Smooth muscle cell (in vitro differentiated cells): ENCODE measurements around the gene NAPB. TPM values are rescaled to one million over a fixed set of nuclear protein-coding genes. Genes with fewer than 3 reads are reported as not detected.
A peak's percentile ranks its signal among the peaks of the same experiment; 100 is the strongest.
"Not testable (repeated sequence)": the region's sequence is repeated elsewhere in the genome, so short reads cannot be mapped to it uniquely, and the experiment has no call there.

Source experiments
- DNase-seq: peaks from one replicate; lab custom pipeline; 2025; ENCODE audit not compliant: unreplicated experiment; lab: John Stamatoyannopoulos, UW
- H2AFZ ChIP-seq: fragments of 200-600 bp; sonication (generic); 2 replicates; pipeline ENCODE4 v1.6.0; 2016; ENCODE audit warnings: antibody characterized with exemption, low read depth, mild to moderate bottlenecking
- H3F3A ChIP-seq: fragments of 200-600 bp; sonication (generic); 2 replicates; pipeline ENCODE4 v1.6.0; 2017; ENCODE audit warnings: antibody characterized with exemption, low read depth
- H3K27ac ChIP-seq: fragments of 200-600 bp; sonication (generic); 2 replicates; pipeline ENCODE4 v1.5.1; 2016; ENCODE audit warnings: low read depth, mild to moderate bottlenecking
- H3K27me3 ChIP-seq: fragments of 200-600 bp; sonication (generic); 2 replicates; pipeline ENCODE4 v1.6.1; 2016; ENCODE audit warnings: low read depth, mild to moderate bottlenecking
- H3K36me3 ChIP-seq: fragments of 200-600 bp; sonication (generic); 2 replicates; pipeline ENCODE4 v1.5.1; 2016; ENCODE audit warnings: low read depth
- H3K4me1 ChIP-seq: fragments of 200-600 bp; sonication (generic); 2 replicates; pipeline ENCODE4 v1.5.1; 2016; ENCODE audit warnings: low read depth
- H3K4me2 ChIP-seq: fragments of 200-600 bp; sonication (generic); 2 replicates; pipeline ENCODE4 v1.6.0; 2016; ENCODE audit warnings: mild to moderate bottlenecking
- H3K4me3 ChIP-seq: fragments of 200-600 bp; sonication (generic); 2 replicates; pipeline ENCODE4 v1.5.1; 2016; ENCODE audit warnings: mild to moderate bottlenecking
- H3K79me2 ChIP-seq: fragments of 200-600 bp; sonication (generic); 2 replicates; pipeline ENCODE4 v1.6.0; 2016; ENCODE audit warnings: low read depth, mild to moderate bottlenecking
- H3K9ac ChIP-seq: fragments of 200-600 bp; sonication (generic); 2 replicates; pipeline ENCODE4 v1.6.0; 2016; ENCODE audit warnings: low read depth
- H3K9me3 ChIP-seq: fragments of 200-600 bp; sonication (generic); replicated peaks from 2 replicates; pipeline ENCODE4 v1.5.1; 2016; ENCODE audit warnings: low read depth
- H4K20me1 ChIP-seq: fragments of 200-600 bp; sonication (generic); 2 replicates; pipeline ENCODE4 v1.6.0; 2016; ENCODE audit warnings: low read depth
- CTCF ChIP-seq: fragments of 200-600 bp; sonication (generic); IDR thresholded peaks from 2 replicates; pipeline ENCODE4 v1.5.1; 2017; ENCODE audit warnings: borderline replicate concordance, mild to moderate bottlenecking, antibody characterized with exemption; ENCODE audit not compliant: insufficient read depth, poor library complexity, severe bottlenecking
- WGBS: methylation state at CpG from one replicate; pipeline ENCODE4 v1.1.7; 2016; ENCODE audit warnings: low lambda C conversion rate; 5-methylcytosine and 5-hydroxymethylcytosine counted together
- polyA plus RNA-seq: library from polyadenylated mRNA; unstranded; fragments of >200 nt; fragmentation: Nextera tagmentation; extraction: Ambion mirVana; gene quantifications from 2 replicates; pipeline ENCODE4 v1.2.1, GENCODE V29; 2016
- total RNA-seq: library from RNA; depleted of rRNA; stranded (reverse); fragments of >200 nt; gene quantifications from 2 replicates; pipeline ENCODE4 v1.2.3, GENCODE V29; 2014

NAPB gene
- total and polyA plus RNA-seq, 2 experiments from 2014 or later = 0.65 to 11.4 TPM

- Histone ChIP-seq H4K20me1 (peaks cover 22% of the 10 kb centered on the region), H3K79me2 (peaks cover 23% of the 10 kb centered on the region), H3K27me3 (no peaks in the 10 kb centered on the region), H3K36me3 (no peaks in the 10 kb centered on the region), H3F3A (peaks cover 5% of the 10 kb centered on the region), H3K9ac (peak within 1 kb of the TSS; percentile 88), H3K9me3 (no peaks in the 10 kb centered on the region), H3K27ac (peak within 1 kb of the TSS; percentile 96), H3K4me3 (peak within 1 kb of the TSS; percentile 66), H2AFZ (peak within 1 kb of the TSS; percentile 66), H3K4me1 (peaks cover 16% of the 10 kb centered on the region), H3K4me2 (peak within 1 kb of the TSS; percentile 86)
- peak; percentile 95 for DNase-seq
- under 1% methylated on average over 64 of the region's 65 CpGs for WGBS
- TF ChIP-seq CTCF = no peak
These were observed 70.9 kb downstream of the NAPB start, which contains the start of gene NXT1 for GRCh38 chr20:23350196-23350903. NXT1 (plus strand) TSS chr20:23350791; CDS start chr20:23354042, 3,251 bp downstream.

- Histone ChIP-seq H3K27ac (peak overlapping the region; percentile 96), H3K27me3 (no peaks in the 10 kb centered on the region), H3K9ac (peak overlapping the region; percentile 88), H3F3A (peaks cover 5% of the 10 kb centered on the region), H3K4me2 (peak overlapping the region; percentile 86), H3K4me3 (peak overlapping the region; percentile 66), H3K4me1 (peaks cover 16% of the 10 kb centered on the region), H3K36me3 (no peaks in the 10 kb centered on the region), H3K9me3 (no peaks in the 10 kb centered on the region), H3K79me2 (peaks cover 23% of the 10 kb centered on the region), H2AFZ (peak overlapping the region; percentile 64), H4K20me1 (peaks cover 22% of the 10 kb centered on the region)
- 16% methylated on average over 17 of the region's 23 CpGs for WGBS
- no peak for DNase-seq
- TF ChIP-seq CTCF = peak; percentile 38
These were observed 71.7 kb downstream of the NAPB start for GRCh38 chr20:23349338-23350195.

GRCh38 chr20:23348510-23348909, 72.8 kb downstream of the NAPB start:
- H2AFZ ChIP-seq, H3K4me2 ChIP-seq, H3K9me3 ChIP-seq, H3K27me3 ChIP-seq, H3K36me3 ChIP-seq, H3F3A ChIP-seq, H3K9ac ChIP-seq, H3K27ac ChIP-seq, DNase-seq, H3K4me3 ChIP-seq: not testable (repeated sequence)
- H3K79me2 ChIP-seq = peaks cover 23% of the 10 kb centered on the region
- 85% methylated on average over 6 of the region's 6 CpGs for WGBS
- H4K20me1 ChIP-seq = peaks cover 22% of the 10 kb centered on the region
- H3K4me1 ChIP-seq = peaks cover 16% of the 10 kb centered on the region

GRCh38 chr20:23347791-23348190, 73.5 kb downstream of the NAPB start:
- Histone ChIP-seq H3K79me2 (peaks cover 18% of the 10 kb centered on the region), H3F3A (peaks cover 5% of the 10 kb centered on the region), H2AFZ (no peak overlapping the region), H3K4me2 (no peak overlapping the region), H3K4me3 (no peak overlapping the region), H3K9me3 (no peaks in the 10 kb centered on the region), H4K20me1 (peaks cover 16% of the 10 kb centered on the region), H3K27me3 (no peaks in the 10 kb centered on the region), H3K4me1 (peaks cover 16% of the 10 kb centered on the region), H3K9ac (no peak overlapping the region), H3K27ac (no peak overlapping the region), H3K36me3 (no peaks in the 10 kb centered on the region)
- WGBS = 95% methylated on average over 6 of the region's 6 CpGs
- no peak for TF ChIP-seq CTCF
- no peak for DNase-seq
